Esophagus muscularis mucosa (tissue), 4 donors: ENCODE data around the gene GMEB2. TPM values are rescaled to one million over a fixed set of nuclear protein-coding genes. Genes with fewer than 3 reads are reported as not detected.
A peak's percentile ranks its signal among the peaks of the same experiment; 100 is the strongest.
"Not testable (repeated sequence)": the region's sequence is repeated elsewhere in the genome, so short reads cannot be mapped to it uniquely, and the experiment has no call there.

Experiments
- DNase-seq: peaks from one replicate; pipeline ENCODE4 v3.0.0-alpha.2; 2017; ENCODE audit errors: extremely low spot score
- H3K27ac ChIP-seq, 4 donors: fragments of 200-600 bp; sonication (generic); replicated peaks in 1 of 4; 1 replicate in 3 of 4; 2 replicates in 1 of 4; pipeline ENCODE4 v1.5.1; 2016 to 2019; ENCODE audit warnings: mild to moderate bottlenecking in 1 of 4
- H3K27me3 ChIP-seq, 4 donors: fragments of 200-600 bp; sonication (generic); one replicate each; pipeline versions ENCODE4 v1.5.1 to v1.6.0; 2016 to 2019
- H3K36me3 ChIP-seq, 4 donors: fragments of 200-600 bp; sonication (generic); one replicate each; pipeline ENCODE4 v1.5.1; 2016 to 2019
- H3K4me1 ChIP-seq, 4 donors: fragments of 200-600 bp; sonication (generic); one replicate each; pipeline ENCODE4 v1.5.1; 2016 to 2019
- H3K4me3 ChIP-seq, 4 donors: fragments of 200-600 bp; sonication (generic); 1 replicate in 2 of 4; 2 replicates in 2 of 4; pipeline ENCODE4 v1.5.1; 2016 to 2019; ENCODE audit warnings: mild to moderate bottlenecking in 4 of 4, moderate library complexity in 1 of 4
- H3K9me3 ChIP-seq, 4 donors: fragments of 200-600 bp; sonication (generic); 1 replicate in 3 of 4; 2 replicates in 1 of 4; pipeline ENCODE4 v1.5.1; 2016 to 2019
- EP300 ChIP-seq: sonication (generic); formaldehyde crosslinking; IDR thresholded peaks from one replicate; pipeline ENCODE4 v1.6.1; 2017; ENCODE audit warnings: antibody characterized with exemption
- POLR2A ChIP-seq: fragments of 450-650 bp; IDR thresholded peaks from one replicate; pipeline ENCODE4 v1.6.1; 2017; ENCODE audit warnings: antibody characterized with exemption, moderate library complexity, mild to moderate bottlenecking, low read depth
- POLR2AphosphoS5 ChIP-seq, 2 donors: sonication (generic); formaldehyde crosslinking; IDR thresholded peaks; one replicate each; pipeline ENCODE4 v1.6.1; 2017; ENCODE audit warnings: antibody characterized with exemption in 2 of 2
- WGBS: methylation state at CpG from one replicate; pipeline ENCODE4 v1.1.5; 2018; 5-methylcytosine and 5-hydroxymethylcytosine counted together
- intact Hi-C: fragments of 100-400 bp; cut with DNase I; formaldehyde crosslinking; loops from one replicate; pipeline ENCODE4 v1.15.1; 2023
- total RNA-seq, 4 donors: library from RNA; depleted of rRNA; stranded (reverse); fragments of >200 nt; gene quantifications; one replicate each; pipeline versions ENCODE4 v1.1.0 to v1.2.1, GENCODE V29; 2016
- TF ChIP-seq, protein P1 (sequence below), 3 experiments: fragments of 200-600 bp in 2 of 3; fragments of 450-650 bp in 1 of 3; sonication (generic) in 2 of 3; IDR thresholded peaks; one replicate each; pipeline ENCODE4 v1.5.1; 2017 to 2019; ENCODE audit warnings: antibody characterized with exemption in 3 of 3, mild to moderate bottlenecking in 2 of 3, moderate library complexity in 1 of 3

Gene GMEB2
- total RNA-seq, 4 donors from 2014 or later, result 11.1 to 19.1 (median 14.0) TPM

DNA sequence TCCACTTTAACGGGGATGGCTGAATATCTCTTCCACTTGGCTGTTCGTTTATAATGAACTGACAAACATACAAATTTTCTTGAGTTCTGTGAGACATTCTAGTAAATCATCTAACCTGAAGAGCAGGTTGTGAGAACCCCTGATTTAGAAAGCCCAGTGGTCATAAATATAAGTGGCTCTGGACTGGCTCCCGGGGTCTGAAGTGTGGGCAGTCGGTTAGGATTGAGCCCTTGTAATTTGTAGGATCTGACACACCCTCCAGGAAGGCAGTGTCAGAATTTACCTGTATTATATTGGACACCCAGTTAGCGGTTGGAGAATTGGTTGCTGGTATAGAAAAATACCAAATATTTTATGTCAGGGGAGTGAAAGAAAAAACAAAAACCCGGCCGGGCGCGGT lies 6.8 kb upstream of the GMEB2 start:
- intact Hi-C loops, result no loop called here
- Histone ChIP-seq H3K27me3 (no peaks in the 10 kb centered on the region), H3K9me3 (no peaks in the 10 kb centered on the region), H3K27ac (no peak overlapping the region), H3K4me1 (peaks cover 6 to 18% (median 15%) of the 10 kb centered on the region in 4 donors), H3K36me3 (no peaks in the 10 kb centered on the region), H3K4me3 (no peak overlapping the region)
- TF ChIP-seq POLR2AphosphoS5 (IDR thresholded peaks at IDR 0.05) (no peak), EP300 (no peak), POLR2A (no peak)
- DNase-seq, result no peak
- WGBS, result 86% methylated on average over 9 of the region's 9 CpGs

DNA sequence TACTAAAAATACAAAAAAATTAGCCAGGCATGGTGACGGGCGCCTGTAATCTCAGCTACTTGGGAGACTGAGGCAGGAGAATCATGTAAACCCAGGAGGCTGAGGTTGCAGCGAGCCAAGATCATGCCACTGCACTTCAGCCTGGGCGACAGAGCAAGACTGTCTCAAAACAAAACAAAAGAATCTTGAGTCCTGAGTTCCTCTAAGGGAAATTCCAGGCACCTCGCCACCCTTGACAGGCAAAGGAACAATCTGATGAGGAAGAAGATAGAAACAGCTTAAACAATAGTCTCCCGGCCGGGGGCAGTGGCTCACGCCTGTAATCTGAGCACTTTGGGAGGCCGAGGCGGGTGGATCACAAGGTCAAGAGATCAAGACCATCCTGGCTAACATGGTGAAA lies 4.5 kb upstream of the GMEB2 start:
- peak in 1 of 2 donors; percentile 20 for TF ChIP-seq POLR2AphosphoS5 (IDR thresholded peaks at IDR 0.05)
- Histone ChIP-seq H3K4me1 (peaks cover 20 to 30% (median 28%) of the 10 kb centered on the region in 4 donors), H3K27ac (peak overlapping the region in 2 of 4 donors; percentile 27 to 42)
- H3K27me3 ChIP-seq, H3K9me3 ChIP-seq, H3K4me3 ChIP-seq, H3K36me3 ChIP-seq, DNase-seq, intact Hi-C loops: not testable (repeated sequence)
- 62% methylated on average over 10 of the region's 10 CpGs for WGBS

DNA sequence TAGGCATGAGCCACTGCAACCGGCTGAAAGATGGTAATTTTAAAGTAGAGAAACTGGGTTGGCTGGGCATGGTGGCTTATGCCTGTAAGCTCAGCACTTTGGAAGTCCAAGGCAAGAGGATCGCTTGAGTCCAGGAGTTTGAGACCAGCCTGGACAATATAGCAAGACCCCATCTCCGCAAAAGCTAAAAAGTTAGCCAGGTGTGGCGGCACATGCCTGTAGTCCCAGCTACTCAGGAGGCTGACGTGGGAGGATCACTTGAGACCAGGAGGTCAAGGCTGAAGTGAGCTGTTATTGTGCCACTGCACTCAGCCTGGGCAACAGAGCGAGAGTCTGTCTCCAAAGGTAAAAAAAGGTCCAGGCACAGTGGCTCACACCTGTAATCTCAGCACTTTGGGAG lies 4.1 kb upstream of the GMEB2 start:
- intact Hi-C loops, H3K4me3 ChIP-seq, H3K36me3 ChIP-seq, DNase-seq, H3K9me3 ChIP-seq, H3K27me3 ChIP-seq: not testable (repeated sequence)
- WGBS, result 96% methylated on average over 6 of the region's 6 CpGs
- H3K27ac ChIP-seq, result peak overlapping the region in 2 of 4 donors; percentile 27 to 42
- peaks cover 23 to 32% (median 29%) of the 10 kb centered on the region in 4 donors for H3K4me1 ChIP-seq

DNA sequence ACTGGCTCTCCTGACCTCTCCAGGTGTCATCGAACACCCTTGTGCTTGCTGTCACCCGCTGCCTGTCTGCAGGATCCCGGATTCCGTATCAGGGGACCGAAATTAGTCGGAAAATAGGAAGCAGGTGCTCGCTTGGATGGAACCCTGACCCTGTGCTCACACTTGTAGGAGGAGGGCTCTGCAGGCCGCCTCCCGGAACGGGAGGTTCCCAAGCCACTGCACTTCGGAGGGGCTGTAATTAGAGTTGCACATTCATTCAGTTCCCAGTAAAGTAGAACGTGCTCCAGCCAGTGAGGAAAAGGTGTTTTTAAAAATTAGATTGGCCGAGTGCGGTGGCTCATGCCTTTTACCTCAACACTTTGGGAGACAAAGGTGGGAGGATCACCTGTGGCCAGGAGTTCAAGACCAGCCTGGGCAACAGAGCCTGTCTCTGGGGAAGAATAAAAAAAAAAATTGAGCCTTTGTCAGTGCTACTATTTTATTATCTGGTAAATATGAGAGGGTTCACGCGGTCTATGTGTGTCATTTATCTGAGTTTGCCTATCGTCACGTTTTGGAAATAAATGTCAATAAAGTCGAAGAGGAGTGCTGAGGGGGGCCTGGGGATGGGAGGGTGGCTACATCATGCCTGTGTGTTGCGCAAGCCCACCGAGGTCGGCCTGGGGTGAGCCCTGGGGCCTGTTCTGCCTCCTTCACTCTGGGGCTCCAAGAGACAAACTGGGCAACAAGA lies 1.5 kb upstream of the GMEB2 start:
- WGBS, result 52% methylated on average over 22 of the region's 22 CpGs
- Histone ChIP-seq H3K9me3 (no peaks in the 10 kb centered on the region), H3K36me3 (no peaks in the 10 kb centered on the region), H3K27me3 (no peaks in the 10 kb centered on the region), H3K4me3 (peak overlapping the region; percentile 70 to 92 (median 78)), H3K4me1 (peaks cover 27 to 43% (median 39%) of the 10 kb centered on the region in 4 donors), H3K27ac (peak overlapping the region; percentile 93 to 98 (median 98))
- intact Hi-C loops, result loop anchor here (5.0 kb wide), 1 partner anchor 56 kb away; the partner anchor contains the start of gene HELZ2
- DNase-seq, result no peak
- TF ChIP-seq POLR2A, result no peak
- peak; percentile 35 to 62 for TF ChIP-seq POLR2AphosphoS5 (IDR thresholded peaks at IDR 0.05)
- no peak for TF ChIP-seq EP300

DNA sequence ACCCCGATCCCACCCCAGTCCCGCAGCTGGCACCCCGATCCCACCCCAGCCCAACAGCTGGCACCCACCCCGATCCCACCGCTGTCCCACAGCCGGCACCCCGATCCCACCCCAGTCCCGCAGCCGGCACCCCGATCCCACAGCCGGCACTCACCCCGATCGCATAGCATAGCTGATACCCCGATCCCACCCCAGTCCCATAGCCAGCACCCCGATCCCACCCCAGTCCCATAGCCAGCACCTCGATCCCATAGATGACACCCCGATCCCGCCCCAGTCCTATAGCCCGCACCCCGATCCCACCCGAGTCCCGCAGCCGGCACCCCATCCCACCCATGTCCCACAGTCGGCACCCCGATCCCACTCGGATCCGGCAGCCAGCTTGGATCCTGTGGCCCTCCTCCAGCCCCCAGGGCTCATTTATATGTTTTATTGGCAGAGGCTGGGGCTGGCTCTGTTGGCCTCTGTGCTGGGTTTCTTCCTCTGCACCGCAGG lies 897 bp upstream of the GMEB2 start:
- no peak for DNase-seq
- peaks cover 27 to 43% (median 39%) of the 10 kb centered on the region in 4 donors for H3K4me1 ChIP-seq
- TF ChIP-seq, protein P1, sequence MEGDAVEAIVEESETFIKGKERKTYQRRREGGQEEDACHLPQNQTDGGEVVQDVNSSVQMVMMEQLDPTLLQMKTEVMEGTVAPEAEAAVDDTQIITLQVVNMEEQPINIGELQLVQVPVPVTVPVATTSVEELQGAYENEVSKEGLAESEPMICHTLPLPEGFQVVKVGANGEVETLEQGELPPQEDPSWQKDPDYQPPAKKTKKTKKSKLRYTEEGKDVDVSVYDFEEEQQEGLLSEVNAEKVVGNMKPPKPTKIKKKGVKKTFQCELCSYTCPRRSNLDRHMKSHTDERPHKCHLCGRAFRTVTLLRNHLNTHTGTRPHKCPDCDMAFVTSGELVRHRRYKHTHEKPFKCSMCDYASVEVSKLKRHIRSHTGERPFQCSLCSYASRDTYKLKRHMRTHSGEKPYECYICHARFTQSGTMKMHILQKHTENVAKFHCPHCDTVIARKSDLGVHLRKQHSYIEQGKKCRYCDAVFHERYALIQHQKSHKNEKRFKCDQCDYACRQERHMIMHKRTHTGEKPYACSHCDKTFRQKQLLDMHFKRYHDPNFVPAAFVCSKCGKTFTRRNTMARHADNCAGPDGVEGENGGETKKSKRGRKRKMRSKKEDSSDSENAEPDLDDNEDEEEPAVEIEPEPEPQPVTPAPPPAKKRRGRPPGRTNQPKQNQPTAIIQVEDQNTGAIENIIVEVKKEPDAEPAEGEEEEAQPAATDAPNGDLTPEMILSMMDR (IDR thresholded peaks at IDR 0.05), result no peak
- TF ChIP-seq POLR2A, result no peak
- TF ChIP-seq POLR2AphosphoS5 (IDR thresholded peaks at IDR 0.05), result no peak
- no peak for TF ChIP-seq EP300
- H3K27ac ChIP-seq, result peak overlapping the region; percentile 93 to 98 (median 98)
- no peaks in the 10 kb centered on the region for H3K9me3 ChIP-seq
- 27% methylated on average over 22 of the region's 28 CpGs for WGBS
- intact Hi-C loops, result loop anchor here (5.0 kb wide), 1 partner anchor 55 kb away; the partner anchor contains the start of gene HELZ2
- peak overlapping the region; percentile 70 to 92 (median 78) for H3K4me3 ChIP-seq
- no peaks in the 10 kb centered on the region for H3K27me3 ChIP-seq
- no peaks in the 10 kb centered on the region for H3K36me3 ChIP-seq

DNA sequence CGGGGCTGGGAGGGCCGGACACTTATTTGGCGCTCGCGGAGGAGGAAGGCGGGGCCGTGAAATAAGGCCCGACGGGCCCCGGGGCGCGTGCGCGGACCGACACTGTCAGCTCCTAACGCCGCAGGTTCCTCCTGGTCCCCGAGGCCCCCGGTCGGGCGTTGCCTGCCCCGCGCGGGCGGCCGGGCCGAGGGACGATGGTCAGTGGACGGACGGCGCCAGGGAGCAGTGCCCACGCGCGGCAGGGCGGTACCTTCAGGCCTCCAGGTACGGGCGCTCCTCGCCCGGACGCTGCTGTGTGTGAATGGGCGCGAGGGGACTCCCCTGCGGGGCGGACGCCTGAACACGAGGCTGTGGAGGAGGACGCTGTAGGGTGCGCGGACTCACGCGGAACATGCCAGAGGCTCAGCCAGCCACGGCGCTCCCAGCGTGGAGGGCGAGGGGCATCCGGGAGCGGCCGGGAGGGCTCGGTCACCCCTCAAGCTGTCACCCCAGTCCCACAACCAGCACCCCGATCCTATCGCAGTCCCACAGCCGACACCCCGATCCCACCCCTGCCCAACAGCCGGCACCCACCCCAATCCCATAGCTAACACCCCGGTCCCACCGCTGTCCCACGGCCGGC lies 339 bp upstream of the GMEB2 start:
- Histone ChIP-seq H3K4me1 (peaks cover 25 to 43% (median 39%) of the 10 kb centered on the region in 4 donors), H3K9me3 (no peaks in the 10 kb centered on the region), H3K27me3 (no peaks in the 10 kb centered on the region), H3K4me3 (peak overlapping the region; percentile 70 to 92 (median 78)), H3K27ac (peak overlapping the region; percentile 93 to 98 (median 98)), H3K36me3 (no peaks in the 10 kb centered on the region)
- peak; percentile 99 for DNase-seq
- WGBS, result 0% methylated on average over 12 of the region's 68 CpGs
- intact Hi-C loops, result loop anchor here (5.0 kb wide), 1 partner anchor 55 kb away; the partner anchor contains the start of gene HELZ2
- TF ChIP-seq POLR2A, result peak; percentile 76
- TF ChIP-seq, protein P1 (IDR thresholded peaks at IDR 0.05), result no peak
- peak; percentile 84 to 88 for TF ChIP-seq POLR2AphosphoS5 (IDR thresholded peaks at IDR 0.05)
- TF ChIP-seq EP300, result no peak
